ENCODE measurements around the gene SERPINB2.
A peak's percentile ranks its signal among the peaks of the same experiment; 100 is the strongest.
"Not testable (repeated sequence)": the region's sequence is repeated elsewhere in the genome, so short reads cannot be mapped to it uniquely, and the experiment has no call there.

SERPINB2 gene

DNA sequence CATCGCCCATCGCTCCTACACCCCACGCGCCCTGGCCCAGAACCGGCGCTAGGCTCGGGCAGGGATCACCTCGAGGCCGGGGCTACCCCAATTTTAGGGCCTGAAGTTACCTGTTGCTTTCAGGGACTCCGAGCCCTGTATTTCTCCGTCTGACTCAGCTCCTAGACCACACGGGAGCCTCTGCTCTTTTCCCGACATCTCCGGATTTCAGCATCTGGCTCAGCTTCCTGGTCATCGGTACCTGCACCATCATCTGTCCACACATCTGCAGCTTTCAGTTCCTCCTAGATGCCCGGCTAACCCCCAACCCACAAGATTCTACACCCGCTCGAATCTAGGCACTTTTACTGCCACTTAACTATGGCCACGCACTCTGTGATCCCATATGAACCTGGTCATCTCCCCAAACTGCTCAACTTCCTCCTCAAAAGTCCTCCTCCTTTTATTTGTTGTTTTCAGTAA, 49.5 kb downstream of the SERPINB2 start:
- H3K27me3 ChIP-seq (ENCODE audit: control insufficient read depth in 1 of 2, insufficient read depth in 2 of 2, low read length in 2 of 2), result peaks cover 4 to 9% of the 10 kb centered on the region in 2 donors
- peak overlapping the region in 1 of 2 donors; percentile 74 for H3K4me3 ChIP-seq (ENCODE audit: low read length in 2 of 2)
- H3K36me3 ChIP-seq (ENCODE audit: control insufficient read depth in 2 of 2, insufficient read depth in 2 of 2, low read length in 2 of 2), result no peaks in the 10 kb centered on the region
- H3K9me3 ChIP-seq (ENCODE audit: control insufficient read depth in 2 of 2, low read length in 2 of 2), result no peaks in the 10 kb centered on the region
- H3K27ac ChIP-seq (ENCODE audit: low read length), result no peak overlapping the region
- peaks cover 3% of the 10 kb centered on the region for H3K4me1 ChIP-seq (ENCODE audit: control insufficient read depth, insufficient read depth, low read length)
- H3K9ac ChIP-seq (ENCODE audit: low read length in 2 of 2), result no peak overlapping the region

DNA sequence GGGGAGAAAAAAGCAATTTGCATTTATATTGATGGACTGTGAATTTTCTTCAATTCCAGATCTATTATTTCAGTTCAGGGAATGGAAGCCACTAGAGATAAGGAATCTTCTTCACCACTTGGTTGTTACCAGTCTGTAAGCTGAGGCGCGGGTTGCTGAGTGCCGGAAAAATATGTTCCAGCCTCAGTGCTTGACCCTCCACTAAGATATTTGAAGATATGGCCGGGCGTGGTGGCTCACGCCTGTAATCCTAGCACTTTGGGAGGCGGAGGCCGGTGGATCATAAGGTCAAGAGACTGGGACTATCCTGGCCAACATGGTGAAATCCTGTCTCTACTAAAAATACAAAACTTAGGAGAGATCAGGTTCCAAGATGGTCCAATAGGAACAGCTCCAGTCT, 52.5 kb downstream of the SERPINB2 start:
- Histone ChIP-seq H3K4me3 (ENCODE audit: low read length in 2 of 2) (no peak overlapping the region), H3K27me3 (ENCODE audit: control insufficient read depth in 1 of 2, insufficient read depth in 2 of 2, low read length in 2 of 2) (peaks cover 4 to 9% of the 10 kb centered on the region in 2 donors), H3K9ac (ENCODE audit: low read length in 2 of 2) (no peak overlapping the region), H3K4me1 (ENCODE audit: control insufficient read depth, insufficient read depth, low read length) (peaks cover 3% of the 10 kb centered on the region), H3K27ac (ENCODE audit: low read length) (no peak overlapping the region), H3K36me3 (ENCODE audit: control insufficient read depth in 2 of 2, insufficient read depth in 2 of 2, low read length in 2 of 2) (no peaks in the 10 kb centered on the region), H3K9me3 (ENCODE audit: control insufficient read depth in 2 of 2, low read length in 2 of 2) (no peaks in the 10 kb centered on the region)

DNA sequence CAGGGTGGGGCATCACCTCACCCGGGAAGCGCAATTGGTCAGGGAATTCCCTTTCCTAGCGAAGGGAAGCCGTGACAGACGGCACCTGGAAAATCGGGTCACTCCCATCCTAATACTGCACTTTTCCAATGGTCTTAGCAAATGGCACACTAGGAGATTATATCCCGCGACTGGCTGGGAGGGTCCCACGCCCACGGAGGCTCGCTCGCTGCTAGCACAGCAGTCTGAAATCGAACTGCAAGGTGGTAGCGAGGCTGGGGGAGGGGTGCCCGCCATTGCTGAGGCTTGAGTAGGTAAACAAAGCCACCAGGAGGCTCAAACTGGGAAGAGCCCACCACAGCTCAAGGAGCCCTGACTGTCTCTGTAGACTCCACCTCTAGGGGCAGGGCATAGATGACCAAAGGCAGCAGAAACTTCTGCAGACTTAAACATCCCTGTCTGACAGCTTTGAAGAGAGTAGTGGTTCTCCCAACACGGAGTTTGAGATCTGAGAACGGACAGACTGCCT, 53.1 kb downstream of the SERPINB2 start:
- H3K9ac ChIP-seq (ENCODE audit: low read length in 2 of 2); H3K27me3 ChIP-seq (ENCODE audit: control insufficient read depth in 1 of 2, insufficient read depth in 2 of 2, low read length in 2 of 2); H3K4me3 ChIP-seq (ENCODE audit: low read length in 2 of 2): not testable (repeated sequence)

DNA sequence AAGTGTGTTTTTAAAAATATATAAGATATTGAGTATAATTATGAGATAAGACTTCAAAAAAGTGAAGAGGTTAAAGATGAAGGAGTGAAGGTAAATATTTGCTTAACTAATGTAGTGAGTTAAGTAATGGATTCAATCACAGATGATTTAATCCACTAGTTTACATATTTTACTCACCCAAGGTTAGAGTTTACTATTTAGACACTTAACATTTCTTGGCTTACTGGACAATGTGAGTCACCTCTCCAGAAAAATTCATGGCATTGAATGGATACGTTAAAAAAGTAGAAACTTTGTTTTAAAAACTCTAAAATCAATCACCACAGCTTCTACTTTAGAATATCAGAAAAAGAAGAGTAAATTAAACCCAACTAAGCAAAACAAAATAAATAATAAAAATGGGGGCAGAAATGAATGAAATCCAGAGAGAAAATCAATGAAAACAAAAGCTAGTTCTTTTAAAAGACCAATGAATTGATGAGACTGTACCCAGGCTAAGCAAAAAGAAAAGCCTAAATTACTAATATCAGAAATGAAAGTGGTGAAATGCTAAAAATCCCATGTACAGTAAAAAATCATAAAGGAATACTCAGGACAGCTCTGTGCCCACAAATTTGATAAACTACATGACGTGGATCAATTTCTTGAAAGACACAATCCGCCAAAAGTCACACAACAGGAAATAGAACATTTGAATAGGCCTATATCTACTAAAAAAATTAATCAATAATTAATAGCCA, 59.7 kb downstream of the SERPINB2 start:
- peaks cover 4% of the 10 kb centered on the region for H3K4me1 ChIP-seq (ENCODE audit: control insufficient read depth, insufficient read depth, low read length)
- no peak overlapping the region for H3K27ac ChIP-seq (ENCODE audit: low read length)
- no peaks in the 10 kb centered on the region for H3K9me3 ChIP-seq (ENCODE audit: control insufficient read depth in 2 of 2, low read length in 2 of 2)
- no peaks in the 10 kb centered on the region for H3K36me3 ChIP-seq (ENCODE audit: control insufficient read depth in 2 of 2, insufficient read depth in 2 of 2, low read length in 2 of 2)
- H3K4me3 ChIP-seq (ENCODE audit: low read length in 2 of 2), result no peak overlapping the region
- H3K27me3 ChIP-seq (ENCODE audit: control insufficient read depth in 1 of 2, insufficient read depth in 2 of 2, low read length in 2 of 2), result peaks cover 0 to 9% of the 10 kb centered on the region in 2 donors
- no peak overlapping the region for H3K9ac ChIP-seq (ENCODE audit: low read length in 2 of 2)

More for the DNA sequence above, 53.1 kb downstream of the SERPINB2 start:
- H3K9me3 ChIP-seq (ENCODE audit: control insufficient read depth in 2 of 2, low read length in 2 of 2); H3K36me3 ChIP-seq (ENCODE audit: control insufficient read depth in 2 of 2, insufficient read depth in 2 of 2, low read length in 2 of 2); H3K4me1 ChIP-seq (ENCODE audit: control insufficient read depth, insufficient read depth, low read length); H3K27ac ChIP-seq (ENCODE audit: low read length): not testable (repeated sequence)

DNA sequence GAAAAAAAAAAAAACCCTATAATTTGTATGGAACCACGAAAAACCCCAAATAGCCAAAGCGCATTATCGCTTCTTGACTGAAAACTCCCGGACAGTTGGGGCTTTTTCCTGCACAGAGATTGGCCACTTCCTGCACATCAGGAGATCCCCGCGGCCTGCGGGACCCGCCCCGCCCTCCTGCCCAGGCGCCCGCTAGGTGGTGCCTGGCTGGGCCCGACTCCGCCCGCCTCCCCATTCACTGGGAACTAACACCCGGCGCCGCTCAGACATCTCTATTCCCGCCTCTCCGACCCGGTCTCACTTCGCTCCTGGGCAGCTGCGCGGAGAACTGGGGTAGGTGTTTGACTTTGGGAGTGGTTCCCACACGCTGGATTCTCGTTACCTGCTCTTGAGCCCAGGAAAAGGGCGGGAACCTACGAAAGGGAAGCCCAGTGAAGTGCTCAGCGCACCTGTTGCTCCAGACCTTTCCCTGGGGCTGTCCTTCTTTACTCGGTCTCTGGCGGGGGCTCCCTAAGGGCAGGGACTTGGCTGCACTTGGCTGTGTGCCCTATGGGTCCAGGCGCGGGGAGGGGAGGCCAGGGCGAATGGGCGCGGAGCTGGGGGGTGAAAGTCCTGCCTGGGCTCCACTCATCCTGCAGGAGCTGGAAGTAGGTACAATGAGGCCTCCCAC, 61.7 kb downstream of the SERPINB2 start, which contains the start of gene HMSD:
Gene HMSD (plus strand): TSS at position 234 of the 670 bp plus-strand sequence. CDS start 4,155 bp downstream, outside the sequence.
- H3K4me3 ChIP-seq (ENCODE audit: low read length in 2 of 2), result peak within 1 kb of the TSS; percentile 59 to 70
- H3K9me3 ChIP-seq (ENCODE audit: control insufficient read depth in 2 of 2, low read length in 2 of 2), result no peaks in the 10 kb centered on the region
- no peak within 1 kb of the TSS for H3K27ac ChIP-seq (ENCODE audit: low read length)
- H3K27me3 ChIP-seq (ENCODE audit: control insufficient read depth in 1 of 2, insufficient read depth in 2 of 2, low read length in 2 of 2), result peaks cover 0 to 9% of the 10 kb centered on the region in 2 donors
- H3K36me3 ChIP-seq (ENCODE audit: control insufficient read depth in 2 of 2, insufficient read depth in 2 of 2, low read length in 2 of 2), result no peaks in the 10 kb centered on the region
- peaks cover 4% of the 10 kb centered on the region for H3K4me1 ChIP-seq (ENCODE audit: control insufficient read depth, insufficient read depth, low read length)
- H3K9ac ChIP-seq (ENCODE audit: low read length in 2 of 2), result peak within 1 kb of the TSS in 1 of 2 donors; percentile 22

DNA sequence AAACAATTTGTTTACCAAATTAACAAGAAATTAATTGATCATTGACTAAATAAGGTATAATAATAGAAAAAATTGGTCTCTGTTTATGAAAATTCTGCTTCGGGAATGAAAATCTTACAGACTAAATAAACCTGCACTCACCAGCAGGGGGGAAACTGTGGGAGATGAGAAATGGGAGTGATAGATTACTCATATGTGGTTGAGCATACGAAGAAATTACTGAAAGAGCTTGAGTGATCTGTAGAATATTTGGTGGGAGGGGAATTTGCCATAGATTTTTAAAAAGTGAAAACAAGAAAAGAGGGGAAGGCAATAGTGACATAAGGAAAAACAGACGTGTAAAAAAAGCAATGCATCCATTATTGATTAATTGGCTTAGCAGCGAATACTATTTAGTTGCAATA, 63.8 kb downstream of the SERPINB2 start:
- Histone ChIP-seq H3K27ac (ENCODE audit: low read length) (no peak overlapping the region), H3K4me1 (ENCODE audit: control insufficient read depth, insufficient read depth, low read length) (peaks cover 4% of the 10 kb centered on the region), H3K36me3 (ENCODE audit: control insufficient read depth in 2 of 2, insufficient read depth in 2 of 2, low read length in 2 of 2) (no peaks in the 10 kb centered on the region), H3K27me3 (ENCODE audit: control insufficient read depth in 1 of 2, insufficient read depth in 2 of 2, low read length in 2 of 2) (peaks cover 0 to 13% of the 10 kb centered on the region in 2 donors), H3K9ac (ENCODE audit: low read length in 2 of 2) (no peak overlapping the region), H3K9me3 (ENCODE audit: control insufficient read depth in 2 of 2, low read length in 2 of 2) (no peaks in the 10 kb centered on the region), H3K4me3 (ENCODE audit: low read length in 2 of 2) (no peak overlapping the region)
